22Rv1 (cell line): ENCODE results near the gene ARMH1.

Experiments
- H3K27ac ChIP-seq: fragments of 450-650 bp; 2 replicates; pipeline ENCODE4 v1.5.1; 2017
- ZFX ChIP-seq: fragments of 450-650 bp; IDR thresholded peaks from 2 replicates; pipeline ENCODE4 v1.6.1; 2017; ENCODE audit warnings: antibody characterized with exemption, borderline replicate concordance
- TF ChIP-seq, protein P1 (sequence below): fragments of 450-650 bp; IDR thresholded peaks from 2 replicates; pipeline ENCODE4 v1.5.1; 2017; ENCODE audit warnings: mild to moderate bottlenecking

The ARMH1 gene

DNA sequence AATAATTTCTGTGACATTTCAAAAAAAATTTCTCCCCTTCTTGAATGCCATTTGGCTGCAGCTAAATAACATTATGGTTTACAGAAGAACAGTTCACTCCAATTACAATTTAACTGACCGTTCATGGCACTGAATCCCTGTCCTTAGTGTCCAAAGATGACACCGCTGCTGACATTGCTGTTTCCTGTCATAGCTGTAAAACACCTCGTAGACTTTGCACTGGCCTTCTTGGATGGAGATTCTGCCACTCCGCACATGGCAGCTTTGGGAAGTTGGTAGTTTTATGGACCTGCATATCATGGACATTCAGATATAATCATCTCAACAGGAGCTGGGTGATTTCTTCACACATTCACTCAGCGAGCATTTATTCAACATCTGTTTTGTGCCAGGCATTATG is 5.0 kb downstream of the ARMH1 start:
- TF ChIP-seq, protein P1, sequence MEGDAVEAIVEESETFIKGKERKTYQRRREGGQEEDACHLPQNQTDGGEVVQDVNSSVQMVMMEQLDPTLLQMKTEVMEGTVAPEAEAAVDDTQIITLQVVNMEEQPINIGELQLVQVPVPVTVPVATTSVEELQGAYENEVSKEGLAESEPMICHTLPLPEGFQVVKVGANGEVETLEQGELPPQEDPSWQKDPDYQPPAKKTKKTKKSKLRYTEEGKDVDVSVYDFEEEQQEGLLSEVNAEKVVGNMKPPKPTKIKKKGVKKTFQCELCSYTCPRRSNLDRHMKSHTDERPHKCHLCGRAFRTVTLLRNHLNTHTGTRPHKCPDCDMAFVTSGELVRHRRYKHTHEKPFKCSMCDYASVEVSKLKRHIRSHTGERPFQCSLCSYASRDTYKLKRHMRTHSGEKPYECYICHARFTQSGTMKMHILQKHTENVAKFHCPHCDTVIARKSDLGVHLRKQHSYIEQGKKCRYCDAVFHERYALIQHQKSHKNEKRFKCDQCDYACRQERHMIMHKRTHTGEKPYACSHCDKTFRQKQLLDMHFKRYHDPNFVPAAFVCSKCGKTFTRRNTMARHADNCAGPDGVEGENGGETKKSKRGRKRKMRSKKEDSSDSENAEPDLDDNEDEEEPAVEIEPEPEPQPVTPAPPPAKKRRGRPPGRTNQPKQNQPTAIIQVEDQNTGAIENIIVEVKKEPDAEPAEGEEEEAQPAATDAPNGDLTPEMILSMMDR = no peak
- no peak for TF ChIP-seq ZFX
- H3K27ac ChIP-seq = no peak overlapping the region

DNA sequence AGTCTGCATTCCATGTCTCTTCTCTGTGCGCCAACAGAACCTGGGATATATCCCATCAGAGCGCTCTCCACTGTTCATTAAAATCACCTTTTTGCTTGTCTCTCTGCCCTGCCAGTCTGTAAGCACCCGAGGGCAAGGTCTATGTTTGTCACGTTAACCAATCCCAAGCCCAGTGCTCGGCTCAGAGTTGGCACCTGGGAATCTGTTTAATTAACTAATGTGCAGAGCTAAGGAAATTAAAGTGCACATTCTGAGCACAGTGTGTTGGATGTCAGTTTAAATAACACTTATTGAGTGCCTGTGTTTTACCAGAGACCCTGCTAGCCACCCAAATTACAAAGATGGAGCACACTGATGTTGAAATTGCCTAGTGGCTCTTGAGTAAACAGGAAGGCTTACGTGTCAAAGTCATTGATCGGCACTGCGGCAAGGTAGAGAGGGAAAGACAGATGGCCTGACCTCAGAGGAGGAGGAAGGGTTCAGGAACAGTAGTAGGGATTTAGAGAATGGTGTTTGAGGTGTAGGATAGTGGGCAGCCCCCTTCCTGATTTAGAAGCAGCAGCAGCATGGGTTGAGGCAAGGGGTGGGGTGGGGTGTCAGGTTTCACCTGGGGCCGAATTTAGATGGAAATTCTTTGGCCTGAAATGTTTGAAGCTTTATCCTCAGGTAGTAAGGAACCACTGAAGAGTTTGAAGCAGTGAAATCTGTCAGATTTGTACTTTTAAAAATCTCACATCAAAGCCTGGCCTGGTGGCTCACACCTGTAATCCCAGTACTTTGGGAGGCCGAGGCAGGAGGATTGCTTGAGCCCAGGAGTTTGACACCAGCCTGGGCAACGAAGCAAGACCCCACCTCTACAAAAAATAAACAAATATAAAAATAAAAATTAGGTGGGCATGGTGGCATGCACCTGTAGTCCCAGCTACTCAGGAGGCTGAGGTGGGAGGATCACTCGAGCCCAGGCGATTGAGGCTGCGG is 7.7 kb downstream of the ARMH1 start:
- no peak overlapping the region for H3K27ac ChIP-seq
- TF ChIP-seq, protein P1 = no peak
- TF ChIP-seq ZFX = no peak

DNA sequence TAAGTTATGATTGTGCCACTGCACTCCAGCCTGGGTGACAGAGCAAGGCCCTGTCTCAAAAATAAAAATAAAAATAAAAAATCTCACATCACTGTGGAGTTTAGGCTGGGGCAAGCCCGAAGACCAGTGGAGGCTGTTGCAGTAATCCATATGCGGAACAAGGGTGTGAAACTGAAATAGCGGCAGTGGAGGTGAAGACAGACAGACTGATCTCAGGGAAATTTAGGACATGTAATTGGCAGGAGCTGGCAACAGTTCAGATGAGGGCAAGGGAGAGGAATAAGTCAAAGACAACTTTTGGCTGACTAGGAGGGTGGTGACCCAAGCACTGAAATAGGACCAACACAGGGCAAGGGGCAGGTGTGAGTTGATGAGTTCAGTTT is 8.4 kb downstream of the ARMH1 start:
- no peak overlapping the region for H3K27ac ChIP-seq
- TF ChIP-seq, protein P1 = no peak
- TF ChIP-seq ZFX = no peak

DNA sequence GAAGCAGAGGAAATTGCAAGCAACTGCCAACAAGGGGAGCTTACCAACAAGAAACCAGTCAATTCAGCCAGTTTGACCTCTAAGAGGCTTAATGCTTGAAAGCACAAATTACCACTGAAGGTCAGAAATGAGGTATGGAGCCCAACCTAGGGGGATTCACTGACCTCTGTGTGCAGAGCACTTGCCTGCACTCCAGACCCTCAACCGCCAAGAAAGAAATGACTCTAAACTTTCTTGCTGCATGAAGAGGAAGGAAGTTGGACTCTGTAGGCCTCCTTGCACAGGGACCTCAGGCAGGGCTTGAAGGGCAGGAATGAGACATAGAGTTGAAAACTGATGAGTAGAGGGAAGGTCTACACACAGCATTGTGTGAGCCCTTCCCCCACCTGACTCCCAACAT is 10.0 kb downstream of the ARMH1 start:
- no peak for TF ChIP-seq ZFX
- TF ChIP-seq, protein P1 = no peak
- no peak overlapping the region for H3K27ac ChIP-seq

DNA sequence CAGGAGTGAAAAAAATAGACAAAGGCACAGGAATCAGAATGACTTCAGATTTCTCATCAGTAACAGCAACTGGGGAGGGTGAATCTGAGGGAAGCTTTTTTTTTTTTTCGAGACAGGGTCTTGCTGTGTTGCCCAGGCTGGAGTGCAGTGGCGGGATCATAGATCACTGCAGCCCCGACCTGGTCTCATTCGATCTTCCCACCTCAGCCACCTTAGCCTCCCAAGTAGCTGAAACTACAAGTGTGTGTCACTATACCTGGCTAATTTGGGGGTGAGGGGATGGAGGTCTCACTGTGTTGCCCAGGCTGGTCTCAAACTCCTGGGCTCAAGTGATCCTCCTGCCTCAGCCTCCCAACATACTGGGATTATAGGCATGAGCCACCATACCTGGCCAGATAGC is 10.7 kb downstream of the ARMH1 start:
- H3K27ac ChIP-seq = no peak overlapping the region
- no peak for TF ChIP-seq ZFX
- TF ChIP-seq, protein P1 = no peak

DNA sequence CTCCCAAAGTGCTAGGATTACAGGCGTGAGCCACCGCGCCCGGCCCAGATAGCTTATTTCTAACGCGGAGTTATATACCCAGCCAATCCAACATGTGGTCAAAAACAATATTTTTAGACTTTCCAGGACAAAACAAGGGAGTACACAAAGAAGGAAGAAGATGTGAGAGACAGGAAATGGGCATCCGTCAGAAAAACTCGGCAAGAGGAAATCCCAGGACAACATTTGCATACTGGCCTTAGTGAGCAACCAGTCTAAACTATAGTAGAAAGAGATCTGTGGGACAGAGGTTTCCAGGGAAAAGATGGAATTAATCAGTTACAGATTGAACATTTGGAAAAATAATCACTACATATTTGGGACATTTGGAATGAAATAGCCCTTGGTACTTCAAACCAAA is 11.4 kb downstream of the ARMH1 start:
- TF ChIP-seq, protein P1 = no peak
- no peak for TF ChIP-seq ZFX
- no peak overlapping the region for H3K27ac ChIP-seq

DNA sequence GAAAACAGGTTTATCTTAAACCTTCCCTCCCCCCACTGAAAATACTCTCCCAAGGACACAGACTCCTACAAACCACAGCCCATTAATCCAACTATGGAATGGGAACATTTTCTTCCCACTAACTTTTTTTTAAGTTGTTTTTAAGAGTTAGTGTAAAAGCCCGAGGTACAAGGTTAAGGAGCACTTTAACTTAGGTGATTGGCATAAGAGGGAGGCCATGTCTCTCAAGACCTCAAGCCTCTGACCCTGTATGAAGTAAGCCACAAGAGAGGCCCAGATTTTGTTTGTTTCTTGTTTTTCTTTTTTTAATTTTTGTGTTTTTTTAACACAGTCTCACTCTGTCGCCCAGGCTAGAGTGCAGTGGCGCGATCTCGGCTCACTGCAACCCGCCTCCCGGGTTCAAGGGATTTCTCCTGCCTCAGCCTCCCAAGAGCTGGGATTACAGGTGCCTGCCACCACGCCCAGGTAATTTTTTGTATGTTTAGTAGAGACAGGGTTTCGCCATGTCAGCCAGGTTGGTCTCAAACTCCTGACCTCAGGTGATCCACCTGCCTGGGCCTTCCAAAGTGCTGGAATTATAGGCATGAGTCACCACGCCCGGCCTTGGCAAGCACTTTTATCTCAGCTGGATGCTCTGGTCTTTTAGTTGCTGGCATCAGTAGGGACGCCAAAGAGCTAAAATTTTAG is 14.4 kb downstream of the ARMH1 start:
- H3K27ac ChIP-seq = no peak overlapping the region
- TF ChIP-seq ZFX = no peak
- TF ChIP-seq, protein P1 = no peak
